OCI-LY3 (cell line): Measurements from ENCODE around the gene CRTC1.

Experiments
- H2AFZ ChIP-seq: fragments of 200-600, 300-600 bp; shearing (Covaris generic); 2 replicates; pipeline ENCODE4 v1.6.0; 2014; ENCODE audit warnings: antibody characterized with exemption, low read depth, low read length
- H3K27ac ChIP-seq: fragments of 200-600, 300-600 bp; sonication (generic); 2 replicates; pipeline ENCODE4 v1.5.1; 2014; ENCODE audit warnings: mild to moderate bottlenecking, low read length, moderate library complexity, mixed read lengths
- H3K27me3 ChIP-seq: fragments of 200-600, 300-600 bp; sonication (generic); 2 replicates; pipeline ENCODE4 v1.6.1; 2014; ENCODE audit warnings: low read depth, low read length, mixed read lengths
- H3K36me3 ChIP-seq: fragments of 200-600, 300-600 bp; sonication (generic); replicated peaks from 2 replicates; pipeline ENCODE3; 2014; ENCODE audit warnings: low read depth, low read length, mixed read lengths
- H3K4me1 ChIP-seq: fragments of 300-600, 200-600 bp; sonication (generic); 2 replicates; pipeline ENCODE4 v1.6.1; 2014; ENCODE audit warnings: low read length, mixed read lengths
- H3K4me2 ChIP-seq: fragments of 200-600, 300-600 bp; sonication (generic); 2 replicates; pipeline ENCODE4 v1.6.1; 2014; ENCODE audit warnings: low read length, mixed read lengths
- H3K4me3 ChIP-seq: fragments of 300-600, 200-600 bp; sonication (generic); 2 replicates; pipeline ENCODE4 v1.5.1; 2014; ENCODE audit warnings: antibody characterized with exemption, mild to moderate bottlenecking, low read length, moderate library complexity
- H3K79me2 ChIP-seq: fragments of 300-600, 200-600 bp; shearing (Covaris generic); 2 replicates; pipeline ENCODE4 v1.6.1; 2014; ENCODE audit warnings: mild to moderate bottlenecking, low read length, mixed read lengths
- H3K9ac ChIP-seq: fragments of 300-600, 200-600 bp; shearing (Covaris generic); 2 replicates; pipeline ENCODE4 v1.6.0; 2014; ENCODE audit warnings: mild to moderate bottlenecking, low read length, moderate library complexity
- H3K9me3 ChIP-seq: fragments of 200-600, 300-600 bp; shearing (Covaris generic); 2 replicates; pipeline ENCODE4 v1.6.1; 2014; ENCODE audit warnings: low read length, mixed read lengths; ENCODE audit not compliant: insufficient read depth
- H4K20me1 ChIP-seq: fragments of 200-600, 300-600 bp; sonication (generic); 2 replicates; pipeline ENCODE4 v1.6.1; 2016; ENCODE audit warnings: low read length, mixed read lengths; ENCODE audit not compliant: insufficient read depth
- CTCF ChIP-seq: fragments of 200-600, 300-600 bp; sonication (generic); IDR thresholded peaks from 2 replicates; pipeline ENCODE4 v1.5.1; 2014; ENCODE audit warnings: antibody characterized with exemption, low read length, low read depth
- EZH2phosphoT487 ChIP-seq: fragments of 200-600 bp; shearing (Covaris generic); IDR thresholded peaks from 2 replicates; pipeline ENCODE4 v1.6.1; 2018; ENCODE audit warnings: antibody characterized with exemption, mixed run types, low read depth

CRTC1 gene

GRCh38 chr19:18772620-18773587 is 89.4 kb downstream of the CRTC1 start:
- no peak overlapping the region for H3K4me3 ChIP-seq
- TF ChIP-seq EZH2phosphoT487 (no peak), CTCF (no peak)
- H3K27me3 ChIP-seq = peaks cover 13% of the 10 kb centered on the region; the same call in 1 of the 2 replicates
- H3K27ac ChIP-seq = no peak overlapping the region
- H2AFZ ChIP-seq = no peak overlapping the region
- no peak overlapping the region for H3K9ac ChIP-seq
- H4K20me1 ChIP-seq = 0 out of 2 replicates have a peak, but pooled peaks cover 3% of the 10 kb centered on the region
- no peak overlapping the region for H3K4me2 ChIP-seq
- peaks cover 2% of the 10 kb centered on the region; the same call in 1 of the 2 replicates for H3K4me1 ChIP-seq
- no peaks in the 10 kb centered on the region for H3K36me3 ChIP-seq
- no peaks in the 10 kb centered on the region for H3K9me3 ChIP-seq
- no peaks in the 10 kb centered on the region for H3K79me2 ChIP-seq

- Histone ChIP-seq H3K27ac (no peak overlapping the region), H3K27me3 (peaks cover 15% of the 10 kb centered on the region)
Measured at GRCh38 chr19:18773682-18774081, 90.2 kb downstream of the CRTC1 start.

GRCh38 chr19:18774107-18774506 is 90.6 kb downstream of the CRTC1 start:
- Histone ChIP-seq H3K36me3 (no peaks in the 10 kb centered on the region), H3K4me3 (no peak overlapping the region), H3K9ac (no peak overlapping the region), H2AFZ (no peak overlapping the region), H3K4me2 (no peak overlapping the region), H4K20me1 (0 out of 2 replicates have a peak, but pooled peaks cover 3% of the 10 kb centered on the region), H3K27me3 (peaks cover 19% of the 10 kb centered on the region), H3K79me2 (no peaks in the 10 kb centered on the region), H3K27ac (no peak overlapping the region), H3K9me3 (no peaks in the 10 kb centered on the region), H3K4me1 (no peaks in the 10 kb centered on the region)
- TF ChIP-seq EZH2phosphoT487 = no peak
- TF ChIP-seq CTCF = no peak

More at GRCh38 chr19:18773682-18774081, 90.2 kb downstream of the CRTC1 start:
- H3K9me3 ChIP-seq = no peaks in the 10 kb centered on the region
- no peak overlapping the region for H3K9ac ChIP-seq
- TF ChIP-seq CTCF (no peak), EZH2phosphoT487 (no peak)
- no peaks in the 10 kb centered on the region for H3K4me1 ChIP-seq
- no peaks in the 10 kb centered on the region for H3K36me3 ChIP-seq
- H4K20me1 ChIP-seq = 0 out of 2 replicates have a peak, but pooled peaks cover 3% of the 10 kb centered on the region
- H3K4me3 ChIP-seq = no peak overlapping the region
- no peak overlapping the region for H3K4me2 ChIP-seq
- H3K79me2 ChIP-seq = no peaks in the 10 kb centered on the region
- no peak overlapping the region for H2AFZ ChIP-seq

- no peaks in the 10 kb centered on the region for H3K79me2 ChIP-seq
- no peak overlapping the region for H3K4me2 ChIP-seq
- H4K20me1 ChIP-seq = 0 out of 2 replicates have a peak, but pooled peaks cover 3% of the 10 kb centered on the region
- no peaks in the 10 kb centered on the region for H3K9me3 ChIP-seq
- H3K4me1 ChIP-seq = no peaks in the 10 kb centered on the region
- H3K27me3 ChIP-seq = peaks cover 21% of the 10 kb centered on the region
- H3K4me3 ChIP-seq = no peak overlapping the region
- no peak overlapping the region for H3K27ac ChIP-seq
- TF ChIP-seq EZH2phosphoT487 (no peak), CTCF (no peak)
- H2AFZ ChIP-seq = no peak overlapping the region
- H3K36me3 ChIP-seq = no peaks in the 10 kb centered on the region
- no peak overlapping the region for H3K9ac ChIP-seq
Measured at GRCh38 chr19:18774782-18775444, 91.4 kb downstream of the CRTC1 start.
